BJ (cell line): Measurements from ENCODE around the gene NLK. TPM values are rescaled to one million over a fixed set of nuclear protein-coding genes. Genes with fewer than 3 reads are reported as not detected.

Source experiments
- CTCF ChIA-PET: fragments of 350-600 bp; formaldehyde crosslinking; extraction: SDS; loops from one replicate; lab custom pipeline; 2021; ENCODE audit warnings: antibody characterized with exemption, inconsistent platforms; lab: Yijun Ruan, JAX
- POLR2A ChIA-PET: fragments of 300-600 bp; sonication (Branson Sonifier 250); formaldehyde crosslinking; extraction: SDS; loops from one replicate; lab custom pipeline; 2021; ENCODE audit warnings: antibody characterized with exemption; lab: Charles Lee
- DNase-seq: peaks from one replicate; pipeline ENCODE4 v3.0.0-alpha.2; 2011; ENCODE audit warnings: low read depth
- H3K27me3 ChIP-seq: 2 replicates; pipeline ENCODE4 v1.6.0; 2011; ENCODE audit warnings: low read length; ENCODE audit not compliant: control insufficient read depth, insufficient read depth
- H3K36me3 ChIP-seq: 2 replicates; pipeline ENCODE4 v1.5.1; 2011; ENCODE audit warnings: low read length; ENCODE audit not compliant: control insufficient read depth, insufficient read depth
- H3K4me3 ChIP-seq: 2 replicates; pipeline ENCODE4 v1.5.1; 2011; ENCODE audit warnings: low read depth, mild to moderate bottlenecking, control low read depth, low read length
- polyA plus RNA-seq: library from polyadenylated mRNA; depleted of rRNA; stranded (reverse); fragments of >200 nt; gene quantifications from 2 replicates; pipeline ENCODE4 v1.2.3, GENCODE V29; 2011
- TF ChIP-seq, protein P1 (sequence below): IDR thresholded peaks from 2 replicates; pipeline ENCODE4 v1.5.1; 2011; ENCODE audit warnings: low read depth, mild to moderate bottlenecking, control low read depth, inconsistent platforms, low read length, moderate library complexity; ENCODE audit not compliant: insufficient read depth

Gene NLK
- polyA plus RNA-seq, 1 experiment = 16.5 TPM

GRCh38 chr17:28196636-28197035 is 154.2 kb downstream of the NLK start:
- H3K4me3 ChIP-seq = no peak overlapping the region
- ChIA-PET POLR2A (no interaction called here), CTCF (no interaction called here)
- TF ChIP-seq, protein P1, sequence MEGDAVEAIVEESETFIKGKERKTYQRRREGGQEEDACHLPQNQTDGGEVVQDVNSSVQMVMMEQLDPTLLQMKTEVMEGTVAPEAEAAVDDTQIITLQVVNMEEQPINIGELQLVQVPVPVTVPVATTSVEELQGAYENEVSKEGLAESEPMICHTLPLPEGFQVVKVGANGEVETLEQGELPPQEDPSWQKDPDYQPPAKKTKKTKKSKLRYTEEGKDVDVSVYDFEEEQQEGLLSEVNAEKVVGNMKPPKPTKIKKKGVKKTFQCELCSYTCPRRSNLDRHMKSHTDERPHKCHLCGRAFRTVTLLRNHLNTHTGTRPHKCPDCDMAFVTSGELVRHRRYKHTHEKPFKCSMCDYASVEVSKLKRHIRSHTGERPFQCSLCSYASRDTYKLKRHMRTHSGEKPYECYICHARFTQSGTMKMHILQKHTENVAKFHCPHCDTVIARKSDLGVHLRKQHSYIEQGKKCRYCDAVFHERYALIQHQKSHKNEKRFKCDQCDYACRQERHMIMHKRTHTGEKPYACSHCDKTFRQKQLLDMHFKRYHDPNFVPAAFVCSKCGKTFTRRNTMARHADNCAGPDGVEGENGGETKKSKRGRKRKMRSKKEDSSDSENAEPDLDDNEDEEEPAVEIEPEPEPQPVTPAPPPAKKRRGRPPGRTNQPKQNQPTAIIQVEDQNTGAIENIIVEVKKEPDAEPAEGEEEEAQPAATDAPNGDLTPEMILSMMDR = no peak
- no peak for DNase-seq
- peaks cover 9% of the 10 kb centered on the region for H3K36me3 ChIP-seq
- H3K27me3 ChIP-seq = no peaks in the 10 kb centered on the region

DNA sequence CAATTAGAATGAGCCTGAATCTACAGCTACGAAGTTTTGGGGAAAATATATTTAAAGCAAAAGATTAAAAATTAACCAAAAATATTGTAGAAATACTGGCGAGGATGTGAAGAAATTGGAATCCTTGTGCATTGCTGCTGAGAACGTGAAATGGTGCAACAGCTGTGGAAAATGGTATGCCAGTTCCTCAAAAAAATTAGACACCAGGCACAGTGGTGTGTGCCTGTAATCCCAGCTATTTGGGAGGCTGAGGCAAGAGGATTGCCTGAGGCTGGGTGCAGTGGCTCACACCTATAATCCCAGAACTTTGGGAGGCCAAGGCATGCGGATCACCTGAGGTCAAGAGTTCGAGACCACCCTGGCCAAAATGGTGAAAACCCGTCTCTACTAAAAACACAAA is 156.6 kb downstream of the NLK start:
- POLR2A ChIA-PET = no interaction called here
- CTCF ChIA-PET = interaction anchor here (2.1 kb wide), 1 partner anchor 12 kb away, joined by 7 read pairs; no protein-coding TSS in a partner anchor
- Histone ChIP-seq H3K27me3 (no peaks in the 10 kb centered on the region), H3K4me3 (no peak overlapping the region), H3K36me3 (peaks cover 4% of the 10 kb centered on the region; the same call in 1 of the 2 replicates)
- TF ChIP-seq, protein P1 = no peak
- no peak for DNase-seq

GRCh38 chr17:28199728-28200127 is 157.3 kb downstream of the NLK start:
- no peak for DNase-seq
- peaks cover 4% of the 10 kb centered on the region; the same call in 1 of the 2 replicates for H3K36me3 ChIP-seq
- H3K4me3 ChIP-seq = no peak overlapping the region
- TF ChIP-seq, protein P1 = no peak
- ChIA-PET CTCF (interaction anchor here (1.2 to 2.1 kb wide), 2 partner anchors 12 to 199 kb away, joined by 3 to 7 read pairs; no protein-coding TSS in a partner anchor), POLR2A (no interaction called here)
- no peaks in the 10 kb centered on the region for H3K27me3 ChIP-seq

DNA sequence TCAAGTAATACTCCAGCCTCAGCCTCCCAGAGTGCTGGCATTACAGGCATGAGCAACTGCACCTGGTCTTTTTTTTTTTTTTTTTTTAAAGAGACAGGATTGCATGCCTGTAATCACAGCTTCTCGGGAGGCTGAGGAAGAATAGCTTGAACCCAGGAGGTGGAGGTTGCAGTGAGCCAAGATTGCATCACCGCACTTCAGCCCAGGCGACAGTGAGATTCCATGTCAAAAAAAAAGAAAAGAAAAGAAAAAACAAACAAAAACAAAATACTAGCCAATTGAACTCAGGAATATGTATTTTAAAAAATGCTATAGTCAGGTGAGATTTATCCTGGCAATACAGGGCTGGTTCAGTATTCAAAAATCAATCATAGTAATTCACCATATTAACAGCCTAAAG is 158.8 kb downstream of the NLK start:
- Histone ChIP-seq H3K36me3 (peaks cover 2% of the 10 kb centered on the region; the same call in 1 of the 2 replicates), H3K27me3 (no peaks in the 10 kb centered on the region), H3K4me3 (no peak overlapping the region)
- ChIA-PET POLR2A (no interaction called here), CTCF (interaction anchor here (2.1 kb wide), 1 partner anchor 14 kb away, joined by 7 read pairs; no protein-coding TSS in a partner anchor)
- no peak for DNase-seq
- TF ChIP-seq, protein P1 = no peak

GRCh38 chr17:28204244-28204643 is 161.8 kb downstream of the NLK start:
- POLR2A ChIA-PET = no interaction called here
- H3K27me3 ChIP-seq = no peaks in the 10 kb centered on the region
- DNase-seq = no peak
- no peak overlapping the region for H3K4me3 ChIP-seq
- TF ChIP-seq, protein P1 = no peak
- no peaks in the 10 kb centered on the region; the same call in 1 of the 2 replicates for H3K36me3 ChIP-seq
- CTCF ChIA-PET = no interaction called here
